HL-60 (cell line): ENCODE measurements around the gene VIPR2.

Experiments used
- DNase-seq, 2 experiments: peaks; one replicate each; pipeline ENCODE4 v3.0.0-alpha.2; 2010 to 2020; ENCODE audit warnings: low read depth in 1 of 2, low spot score in 1 of 2
- H3K27ac ChIP-seq: fragments of 250-450 bp; sonication (Bioruptor Pico); replicated peaks from 2 replicates; pipeline ENCODE4 v1.5.1; 2020; ENCODE audit warnings: mild to moderate bottlenecking, moderate library complexity
- H3K27me3 ChIP-seq: fragments of 250-450 bp; sonication (Bioruptor Pico); 2 replicates; pipeline ENCODE4 v1.5.1; 2021; ENCODE audit warnings: mild to moderate bottlenecking, moderate library complexity; ENCODE audit not compliant: insufficient read depth, poor library complexity, severe bottlenecking
- H3K4me3 ChIP-seq: replicated peaks from 2 replicates; pipeline ENCODE4 v1.5.1; 2011; ENCODE audit warnings: mild to moderate bottlenecking, control low read depth, low read length; ENCODE audit not compliant: insufficient read depth
- CTCF ChIP-seq: IDR thresholded peaks from one replicate; pipeline ENCODE4 v1.5.1; 2011; ENCODE audit warnings: low read length, control low read depth, inconsistent platforms; ENCODE audit not compliant: insufficient read depth
- GABPA ChIP-seq: IDR thresholded peaks from 2 replicates; pipeline ENCODE4 v1.6.1; 2012; ENCODE audit warnings: low read depth
- POLR2AphosphoS5 ChIP-seq: IDR thresholded peaks from 2 replicates; pipeline ENCODE4 v1.6.1; 2012; ENCODE audit warnings: low read depth
- REST ChIP-seq: IDR thresholded peaks from 2 replicates; pipeline ENCODE4 v1.6.1; 2012; ENCODE audit warnings: low read depth; ENCODE audit not compliant: insufficient replicate concordance
- SPI1 ChIP-seq: IDR thresholded peaks from 2 replicates; pipeline ENCODE4 v1.6.1; 2012; ENCODE audit warnings: low read depth, mild to moderate bottlenecking, borderline replicate concordance

The VIPR2 gene

DNA sequence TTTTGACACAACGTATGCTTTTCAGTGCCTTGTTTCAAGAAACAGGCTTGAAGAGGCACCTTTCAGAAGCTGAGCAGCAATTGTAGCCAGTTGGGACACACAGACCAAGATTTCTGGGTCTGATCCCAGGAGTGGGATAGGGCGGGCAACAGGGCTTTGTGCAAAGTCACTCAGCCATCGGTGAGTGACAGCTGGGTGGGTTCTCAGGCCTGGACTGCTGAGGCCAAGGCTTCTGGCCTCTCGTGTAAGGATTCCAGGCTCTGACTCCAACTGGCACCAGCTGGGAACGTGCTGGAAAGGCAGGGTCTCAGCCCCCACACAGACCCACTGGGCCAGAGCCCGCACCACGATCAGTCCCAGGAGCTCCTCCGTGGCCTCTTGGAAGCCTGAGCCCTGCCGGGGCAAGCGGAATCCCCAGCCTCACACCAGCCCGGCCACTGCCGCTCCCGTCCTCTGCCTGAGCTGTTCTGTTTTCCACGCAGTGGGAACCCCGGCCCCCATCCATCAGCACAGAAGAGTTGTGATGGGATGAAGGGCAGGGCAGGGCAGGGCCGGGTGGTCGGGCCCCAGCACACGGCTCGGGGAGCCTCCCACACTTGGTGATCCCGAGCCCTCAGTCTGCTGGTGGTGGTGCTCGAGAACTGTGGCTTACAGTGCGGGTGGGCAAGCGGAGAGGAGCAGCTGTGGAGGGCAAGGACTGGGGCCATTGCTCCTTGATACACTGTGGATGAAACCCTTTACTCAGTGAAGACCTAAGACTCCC, 46.8 kb downstream of the VIPR2 start:
- TF ChIP-seq POLR2AphosphoS5 (no peak), GABPA (no peak), SPI1 (no peak), REST (no peak), CTCF (no peak)
- DNase-seq = no peak
- H3K27me3 ChIP-seq = peaks cover 2% of the 10 kb centered on the region
- H3K4me3 ChIP-seq = no peak overlapping the region
- no peak overlapping the region for H3K27ac ChIP-seq

DNA sequence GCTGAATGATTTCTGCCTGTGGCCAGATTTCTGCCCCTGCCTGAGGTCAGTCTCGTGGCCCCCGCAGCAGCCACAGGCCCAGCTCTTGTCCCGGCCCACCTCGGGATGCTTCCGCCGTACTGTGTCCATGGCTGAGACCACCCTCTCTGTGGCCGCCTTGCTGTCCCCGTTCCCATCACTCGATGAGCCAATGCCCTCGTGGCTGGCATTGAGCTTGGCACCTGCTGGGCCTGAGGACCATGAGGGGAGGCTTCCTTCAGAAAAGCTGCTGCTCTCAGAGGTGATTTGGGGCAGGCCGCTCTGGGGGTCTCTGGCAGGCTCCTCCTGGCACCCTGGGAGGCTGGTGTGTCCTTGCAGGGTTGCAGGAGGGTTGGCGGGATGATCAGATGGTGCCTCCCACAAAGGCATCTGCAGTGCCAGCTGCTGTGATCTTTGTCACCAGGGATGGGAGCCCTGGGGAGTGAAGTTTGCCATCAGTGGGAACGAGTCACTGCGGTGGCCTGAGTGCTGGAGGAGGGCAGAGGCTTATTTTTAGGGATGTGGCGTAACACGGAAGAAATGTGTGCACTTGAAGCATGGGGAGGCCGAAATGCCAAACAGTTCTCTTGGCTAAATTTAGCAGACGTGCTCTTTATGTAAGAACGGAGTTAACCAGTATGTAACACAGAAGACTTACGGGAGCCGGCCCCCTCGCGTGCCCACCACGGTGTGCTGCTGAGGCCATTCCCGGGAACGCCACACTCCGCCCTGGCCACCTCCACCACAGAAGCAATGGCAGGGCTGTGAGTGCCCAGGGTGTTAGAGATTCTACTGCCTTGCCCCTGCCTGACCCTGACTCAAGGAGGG, 47.7 kb downstream of the VIPR2 start:
- Histone ChIP-seq H3K27ac (no peak overlapping the region), H3K4me3 (no peak overlapping the region), H3K27me3 (peaks cover 2% of the 10 kb centered on the region)
- TF ChIP-seq CTCF (no peak), SPI1 (no peak), REST (no peak), GABPA (no peak), POLR2AphosphoS5 (no peak)
- no peak for DNase-seq

- peaks cover 2% of the 10 kb centered on the region for H3K27me3 ChIP-seq
- no peak overlapping the region for H3K27ac ChIP-seq
- TF ChIP-seq POLR2AphosphoS5 = no peak
- TF ChIP-seq CTCF = no peak
- no peak for TF ChIP-seq REST
- no peak for TF ChIP-seq SPI1
- TF ChIP-seq GABPA = no peak
- DNase-seq = no peak
- no peak overlapping the region for H3K4me3 ChIP-seq
Observed at GRCh38 chr7:159095979-159096411, 48.7 kb downstream of the VIPR2 start.
